Measurements from ENCODE around the gene AIPL1. TPM values are rescaled to one million over a fixed set of nuclear protein-coding genes. Genes with fewer than 3 reads are reported as not detected.

AIPL1 gene
- total and polyA plus RNA-seq, 10 of the 15 experiments (the other 5 are each of a cell fraction or from before 2014, with no cell fraction given), result not detected

DNA sequence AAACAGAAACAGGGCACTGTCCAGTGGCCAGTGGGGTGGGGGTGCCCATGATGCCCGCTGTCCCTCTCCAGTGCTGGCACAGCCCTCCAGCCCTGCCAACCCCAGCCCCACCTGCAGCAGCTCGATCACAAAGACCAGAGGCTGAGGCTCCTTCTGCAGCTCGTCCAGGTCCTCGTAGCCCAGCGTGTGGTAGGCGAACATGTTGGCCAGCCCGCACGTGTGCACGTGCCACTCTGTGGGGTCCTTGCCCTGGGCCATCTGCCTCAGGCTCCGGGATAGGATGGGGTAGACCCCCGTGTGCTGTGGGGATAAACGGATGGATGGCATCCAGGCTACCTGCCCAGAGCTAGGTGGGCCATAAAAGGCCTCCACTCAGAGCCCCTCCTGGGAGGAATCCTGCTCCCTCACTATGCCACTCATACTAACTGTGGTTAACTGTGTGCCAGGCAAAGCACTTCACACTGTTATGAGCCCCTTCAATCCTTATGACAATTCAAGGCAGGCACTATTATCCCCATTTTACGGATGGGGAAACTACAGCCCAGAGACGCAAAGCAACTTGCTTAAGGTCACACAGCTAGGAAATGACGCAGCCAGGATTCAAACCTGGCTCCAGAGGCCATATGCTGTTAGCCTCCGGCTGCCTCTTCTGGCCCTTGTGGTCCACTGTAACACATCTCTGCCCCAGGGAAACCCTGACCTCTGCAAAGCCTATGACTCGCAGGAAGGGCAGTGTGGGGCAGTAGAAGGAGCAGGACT lies 6.5 kb downstream of the AIPL1 start (continued):
- TF ChIP-seq KAT2A (conservative IDR thresholded peaks at IDR 0.05; ENCODE audit: control insufficient read depth, low read depth, low read length), result no peak

DNA sequence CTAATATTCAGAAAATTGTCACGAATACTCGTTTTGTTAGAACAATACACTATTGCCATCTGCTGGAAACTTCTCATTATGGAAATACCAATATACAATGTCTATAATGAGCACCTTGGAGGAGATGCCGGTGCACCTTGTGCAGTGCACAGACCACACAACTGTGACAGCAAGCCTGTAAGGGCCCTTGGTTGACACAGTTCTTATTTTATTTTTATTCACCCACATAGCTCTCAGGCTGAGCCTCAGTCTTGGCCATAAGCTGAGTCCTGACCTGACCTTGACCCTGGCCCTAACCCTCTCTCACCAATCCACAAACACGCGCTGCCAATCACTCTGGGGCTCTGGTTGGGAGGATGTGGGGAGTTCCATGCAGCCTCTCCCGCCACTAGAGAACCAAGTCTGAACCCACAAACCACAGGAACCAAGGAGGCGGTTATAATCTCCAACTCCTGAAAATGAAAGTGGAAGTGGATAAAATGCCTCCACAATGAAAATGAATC lies 7.6 kb downstream of the AIPL1 start:
- 23% methylated on average over 7 of the region's 7 CpGs for WGBS (ENCODE audit: insufficient coverage, insufficient replicate concordance, low lambda C conversion rate, missing lambda C conversion rate)
- Histone ChIP-seq H3K36me3 (ENCODE audit: control insufficient read depth in 2 of 2, insufficient read depth in 2 of 2, low read length in 1 of 2) (no peaks in the 10 kb centered on the region), H3K27me3 (replicated peaks in 1 of 2; ENCODE audit: control insufficient read depth in 2 of 2, insufficient read depth in 2 of 2, low read length in 1 of 2) (no peaks in the 10 kb centered on the region), H3K27ac (ENCODE audit: control insufficient read depth, insufficient read depth) (no peak overlapping the region), H3K4me3 (no peak overlapping the region), H3K4me1 (ENCODE audit: control insufficient read depth, insufficient read depth, low read length) (peaks cover 7% of the 10 kb centered on the region), H2AFZ (ENCODE audit: control insufficient read depth, low read depth, low read length) (no peak overlapping the region), H3K4me2 (ENCODE audit: control insufficient read depth, insufficient read depth) (peak overlapping the region; percentile 57), H4K20me1 (ENCODE audit: control insufficient read depth, insufficient read depth) (no peaks in the 10 kb centered on the region), H3K79me2 (ENCODE audit: control insufficient read depth, insufficient read depth, low read length) (no peaks in the 10 kb centered on the region), H3K9me3 (replicated peaks; ENCODE audit: control insufficient read depth, insufficient read depth, low read length) (no peaks in the 10 kb centered on the region; the same call in 1 of the 3 replicates), H3K9ac (ENCODE audit: control insufficient read depth, insufficient read depth, low read length) (no peak overlapping the region)
- POLR2A ChIA-PET, result no interaction called here
- in situ Hi-C loops (cut with MboI) (no loop called here), intact Hi-C loops (cut with micrococcal nuclease; ENCODE audit: unreplicated experiment) (no loop called here)
- DNase-seq (ENCODE audit: low read depth, low spot score), result peak; percentile 23
- peak; percentile 64 for FAIRE-seq
- SMC1A ChIA-PET (ENCODE audit: uncharacterized antibody, unreplicated experiment), result no interaction called here
- peak; percentile 76 for ATAC-seq
- RAD21 ChIA-PET (ENCODE audit: unreplicated experiment), result no interaction called here
- CTCF ChIA-PET, result interaction anchor here (0.9 to 1.0 kb wide), 2 partner anchors 8 to 9 kb away, joined by 3 read pairs; partner anchors contain the start of gene AIPL1
- BruUV-seq (replicated peaks), result no TSS peak
- TF ChIP-seq ATF7 (IDR thresholded peaks at IDR 0.05; ENCODE audit: low read depth), result no peak
- TF ChIP-seq ASH2L (IDR thresholded peaks at IDR 0.05; ENCODE audit: borderline replicate concordance, low read depth), result no peak
- TF ChIP-seq SMAD1 (IDR thresholded peaks at IDR 0.05; ENCODE audit: low read depth, partially characterized antibody), result no peak
- TF ChIP-seq, protein P1, sequence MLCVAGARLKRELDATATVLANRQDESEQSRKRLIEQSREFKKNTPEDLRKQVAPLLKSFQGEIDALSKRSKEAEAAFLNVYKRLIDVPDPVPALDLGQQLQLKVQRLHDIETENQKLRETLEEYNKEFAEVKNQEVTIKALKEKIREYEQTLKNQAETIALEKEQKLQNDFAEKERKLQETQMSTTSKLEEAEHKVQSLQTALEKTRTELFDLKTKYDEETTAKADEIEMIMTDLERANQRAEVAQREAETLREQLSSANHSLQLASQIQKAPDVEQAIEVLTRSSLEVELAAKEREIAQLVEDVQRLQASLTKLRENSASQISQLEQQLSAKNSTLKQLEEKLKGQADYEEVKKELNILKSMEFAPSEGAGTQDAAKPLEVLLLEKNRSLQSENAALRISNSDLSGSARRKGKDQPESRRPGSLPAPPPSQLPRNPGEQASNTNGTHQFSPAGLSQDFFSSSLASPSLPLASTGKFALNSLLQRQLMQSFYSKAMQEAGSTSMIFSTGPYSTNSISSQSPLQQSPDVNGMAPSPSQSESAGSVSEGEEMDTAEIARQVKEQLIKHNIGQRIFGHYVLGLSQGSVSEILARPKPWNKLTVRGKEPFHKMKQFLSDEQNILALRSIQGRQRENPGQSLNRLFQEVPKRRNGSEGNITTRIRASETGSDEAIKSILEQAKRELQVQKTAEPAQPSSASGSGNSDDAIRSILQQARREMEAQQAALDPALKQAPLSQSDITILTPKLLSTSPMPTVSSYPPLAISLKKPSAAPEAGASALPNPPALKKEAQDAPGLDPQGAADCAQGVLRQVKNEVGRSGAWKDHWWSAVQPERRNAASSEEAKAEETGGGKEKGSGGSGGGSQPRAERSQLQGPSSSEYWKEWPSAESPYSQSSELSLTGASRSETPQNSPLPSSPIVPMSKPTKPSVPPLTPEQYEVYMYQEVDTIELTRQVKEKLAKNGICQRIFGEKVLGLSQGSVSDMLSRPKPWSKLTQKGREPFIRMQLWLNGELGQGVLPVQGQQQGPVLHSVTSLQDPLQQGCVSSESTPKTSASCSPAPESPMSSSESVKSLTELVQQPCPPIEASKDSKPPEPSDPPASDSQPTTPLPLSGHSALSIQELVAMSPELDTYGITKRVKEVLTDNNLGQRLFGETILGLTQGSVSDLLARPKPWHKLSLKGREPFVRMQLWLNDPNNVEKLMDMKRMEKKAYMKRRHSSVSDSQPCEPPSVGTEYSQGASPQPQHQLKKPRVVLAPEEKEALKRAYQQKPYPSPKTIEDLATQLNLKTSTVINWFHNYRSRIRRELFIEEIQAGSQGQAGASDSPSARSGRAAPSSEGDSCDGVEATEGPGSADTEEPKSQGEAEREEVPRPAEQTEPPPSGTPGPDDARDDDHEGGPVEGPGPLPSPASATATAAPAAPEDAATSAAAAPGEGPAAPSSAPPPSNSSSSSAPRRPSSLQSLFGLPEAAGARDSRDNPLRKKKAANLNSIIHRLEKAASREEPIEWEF (IDR thresholded peaks at IDR 0.05; ENCODE audit: insufficient replicate concordance, low read depth, low read length), result no peak
- TF ChIP-seq MTA3 (IDR thresholded peaks at IDR 0.05; ENCODE audit: borderline replicate concordance, low read length), result no peak
- no peak for TF ChIP-seq POLR2AphosphoS5 (IDR thresholded peaks at IDR 0.05; ENCODE audit: low read length)
- TF ChIP-seq IKZF1 (conservative IDR thresholded peaks at IDR 0.05), result peak; percentile 62
- TF ChIP-seq NR2C1 (IDR thresholded peaks at IDR 0.05), result no peak
- TF ChIP-seq, protein P2, sequence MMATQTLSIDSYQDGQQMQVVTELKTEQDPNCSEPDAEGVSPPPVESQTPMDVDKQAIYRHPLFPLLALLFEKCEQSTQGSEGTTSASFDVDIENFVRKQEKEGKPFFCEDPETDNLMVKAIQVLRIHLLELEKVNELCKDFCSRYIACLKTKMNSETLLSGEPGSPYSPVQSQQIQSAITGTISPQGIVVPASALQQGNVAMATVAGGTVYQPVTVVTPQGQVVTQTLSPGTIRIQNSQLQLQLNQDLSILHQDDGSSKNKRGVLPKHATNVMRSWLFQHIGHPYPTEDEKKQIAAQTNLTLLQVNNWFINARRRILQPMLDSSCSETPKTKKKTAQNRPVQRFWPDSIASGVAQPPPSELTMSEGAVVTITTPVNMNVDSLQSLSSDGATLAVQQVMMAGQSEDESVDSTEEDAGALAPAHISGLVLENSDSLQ (IDR thresholded peaks at IDR 0.05), result peak; percentile 89
- no peak for TF ChIP-seq CHD2 (IDR thresholded peaks at IDR 0.05; ENCODE audit: borderline replicate concordance, low read depth, low read length)
- TF ChIP-seq SREBF2 (IDR thresholded peaks at IDR 0.05; ENCODE audit: low read length), result no peak
